Measurements from ENCODE around the gene ATG16L1. TPM values are rescaled to one million over a fixed set of nuclear protein-coding genes. Genes with fewer than 3 reads are reported as not detected.

ATG16L1 gene
- polyA plus RNA-seq, 3 donors = 3.3 to 22.9 (median 4.3) TPM

DNA sequence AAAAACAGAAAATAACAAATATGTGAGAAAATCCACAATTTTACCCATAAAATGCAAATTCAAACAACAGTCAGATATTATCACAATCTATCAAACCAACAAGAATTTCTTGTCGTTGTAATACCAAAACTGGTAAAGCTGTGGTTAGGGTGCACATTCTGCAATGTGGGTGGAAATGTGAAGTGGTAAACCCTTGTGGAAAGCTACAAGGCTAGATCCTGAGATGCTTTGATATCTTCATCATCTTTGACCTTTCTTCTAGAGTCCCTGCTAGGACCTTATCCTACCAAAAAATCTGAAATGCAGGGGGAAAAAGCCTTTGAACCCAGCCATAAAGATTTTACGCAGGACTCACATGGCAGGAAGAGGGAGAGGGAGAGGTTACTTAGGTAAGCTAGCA, 17.2 kb upstream of the ATG16L1 start:
- Mint-ChIP-seq H3K9me3 (peaks cover 0 to 10% (median 2%) of the 10 kb centered on the region in 7 donors), H3K27ac (no peak overlapping the region), H3K4me3 (no peak overlapping the region), H3K4me1 (peaks cover 30% of the 10 kb centered on the region), H3K27me3 (ENCODE audit: low read depth in 3 of 3) (peaks cover 2 to 5% (median 5%) of the 10 kb centered on the region in 3 donors), H3K36me3 (peaks cover 0 to 4% of the 10 kb centered on the region in 2 donors)
- H3K4me2 ChIP-seq (replicated peaks; ENCODE audit: extremely low read depth, low read length, poor library complexity, severe bottlenecking) = no peak overlapping the region
- no peak for DNase-seq
- no peaks in the 10 kb centered on the region for H3K36me3 ChIP-seq (replicated peaks in 1 of 2; ENCODE audit: control insufficient read depth in 1 of 2, insufficient read depth in 2 of 2, low read length in 2 of 2)
- H3K79me2 ChIP-seq (ENCODE audit: insufficient read depth, low read length) = no peaks in the 10 kb centered on the region
- H3K9ac ChIP-seq (ENCODE audit: insufficient read depth, low read length, poor library complexity, severe bottlenecking) = no peak overlapping the region
- no peak overlapping the region for H3K4me3 ChIP-seq (replicated peaks in 1 of 3; ENCODE audit: low read depth in 2 of 3, low read length in 3 of 3)
- TF ChIP-seq, protein P1, sequence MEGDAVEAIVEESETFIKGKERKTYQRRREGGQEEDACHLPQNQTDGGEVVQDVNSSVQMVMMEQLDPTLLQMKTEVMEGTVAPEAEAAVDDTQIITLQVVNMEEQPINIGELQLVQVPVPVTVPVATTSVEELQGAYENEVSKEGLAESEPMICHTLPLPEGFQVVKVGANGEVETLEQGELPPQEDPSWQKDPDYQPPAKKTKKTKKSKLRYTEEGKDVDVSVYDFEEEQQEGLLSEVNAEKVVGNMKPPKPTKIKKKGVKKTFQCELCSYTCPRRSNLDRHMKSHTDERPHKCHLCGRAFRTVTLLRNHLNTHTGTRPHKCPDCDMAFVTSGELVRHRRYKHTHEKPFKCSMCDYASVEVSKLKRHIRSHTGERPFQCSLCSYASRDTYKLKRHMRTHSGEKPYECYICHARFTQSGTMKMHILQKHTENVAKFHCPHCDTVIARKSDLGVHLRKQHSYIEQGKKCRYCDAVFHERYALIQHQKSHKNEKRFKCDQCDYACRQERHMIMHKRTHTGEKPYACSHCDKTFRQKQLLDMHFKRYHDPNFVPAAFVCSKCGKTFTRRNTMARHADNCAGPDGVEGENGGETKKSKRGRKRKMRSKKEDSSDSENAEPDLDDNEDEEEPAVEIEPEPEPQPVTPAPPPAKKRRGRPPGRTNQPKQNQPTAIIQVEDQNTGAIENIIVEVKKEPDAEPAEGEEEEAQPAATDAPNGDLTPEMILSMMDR (IDR thresholded peaks at IDR 0.05) = no peak
- no peaks in the 10 kb centered on the region for H3K9me3 ChIP-seq (replicated peaks in 1 of 2; ENCODE audit: control insufficient read depth in 1 of 2, insufficient read depth in 1 of 2, low read length in 2 of 2)
- no peak overlapping the region for H3K27ac ChIP-seq (ENCODE audit: low read depth in 1 of 2, low read length in 2 of 2)
- no peaks in the 10 kb centered on the region for H3K27me3 ChIP-seq (ENCODE audit: control insufficient read depth in 2 of 2, insufficient read depth in 2 of 2, low read length in 2 of 2)
- intact Hi-C loops (cut with micrococcal nuclease) = loop anchor here in 1 of 2 donors (5.0 kb wide), 1 partner anchor 47 kb away; no protein-coding TSS in a partner anchor
- WGBS (ENCODE audit: insufficient coverage) = no CpG with 5 or more reads among the region's 2 CpGs
- no peak overlapping the region for H2AFZ ChIP-seq (ENCODE audit: insufficient read depth, low read depth, low read length, poor library complexity, severe bottlenecking)
- peaks cover 6 to 29% of the 10 kb centered on the region in 2 donors for H3K4me1 ChIP-seq (ENCODE audit: control insufficient read depth in 1 of 2, insufficient read depth in 2 of 2, low read length in 2 of 2)
- no peaks in the 10 kb centered on the region for H4K20me1 ChIP-seq (ENCODE audit: insufficient read depth, low read length)

- Histone ChIP-seq H3K27ac (ENCODE audit: low read depth in 1 of 2, low read length in 2 of 2) (no peak overlapping the region), H3K36me3 (replicated peaks in 1 of 2; ENCODE audit: control insufficient read depth in 1 of 2, insufficient read depth in 2 of 2, low read length in 2 of 2) (no peaks in the 10 kb centered on the region), H3K27me3 (ENCODE audit: control insufficient read depth in 2 of 2, insufficient read depth in 2 of 2, low read length in 2 of 2) (no peaks in the 10 kb centered on the region), H3K79me2 (ENCODE audit: insufficient read depth, low read length) (no peaks in the 10 kb centered on the region), H3K4me3 (replicated peaks in 1 of 3; ENCODE audit: low read depth in 2 of 3, low read length in 3 of 3) (no peak overlapping the region), H3K9ac (ENCODE audit: insufficient read depth, low read length, poor library complexity, severe bottlenecking) (no peak overlapping the region), H2AFZ (ENCODE audit: insufficient read depth, low read depth, low read length, poor library complexity, severe bottlenecking) (no peak overlapping the region), H3K9me3 (replicated peaks in 1 of 2; ENCODE audit: control insufficient read depth in 1 of 2, insufficient read depth in 1 of 2, low read length in 2 of 2) (no peaks in the 10 kb centered on the region), H3K4me2 (replicated peaks; ENCODE audit: extremely low read depth, low read length, poor library complexity, severe bottlenecking) (no peak overlapping the region), H3K4me1 (ENCODE audit: control insufficient read depth in 1 of 2, insufficient read depth in 2 of 2, low read length in 2 of 2) (peaks cover 6 to 29% of the 10 kb centered on the region in 2 donors), H4K20me1 (ENCODE audit: insufficient read depth, low read length) (no peaks in the 10 kb centered on the region)
- H3K27me3 Mint-ChIP-seq (ENCODE audit: low read depth in 3 of 3) = peaks cover 2 to 5% (median 5%) of the 10 kb centered on the region in 3 donors
- no peak overlapping the region for H3K27ac Mint-ChIP-seq
- peaks cover 30% of the 10 kb centered on the region for H3K4me1 Mint-ChIP-seq
- DNase-seq = no peak
- peaks cover 0 to 4% of the 10 kb centered on the region in 2 donors for H3K36me3 Mint-ChIP-seq
- 100% methylated on average over 1 of the region's 3 CpGs for WGBS (ENCODE audit: insufficient coverage)
- peaks cover 0 to 13% (median 3%) of the 10 kb centered on the region in 7 donors for H3K9me3 Mint-ChIP-seq
- no peak overlapping the region for H3K4me3 Mint-ChIP-seq
- TF ChIP-seq, protein P1 (IDR thresholded peaks at IDR 0.05) = no peak
- intact Hi-C loops (cut with micrococcal nuclease) = loop anchor here in 1 of 2 donors (5.0 kb wide), 1 partner anchor 48 kb away; no protein-coding TSS in a partner anchor
Observed at GRCh38 chr2:233234996-233235395, 16.5 kb upstream of the ATG16L1 start.

Data from CD14-positive monocyte (primary cell).